SK-N-SH treated with all-trans-retinoic acid at 6 μM for 48 hours (cell line): Measurements from ENCODE around the gene GNPTG.

Source experiments
- ATAC-seq: fragments of 200-7000 bp; cut with Tn5 transposase; 3 replicates; pipeline ENCODE4 v1.9.1; 2020; ENCODE audit warnings: mild to moderate bottlenecking, moderate library complexity
- ARNTL ChIP-seq: fragments of 450-650 bp; formaldehyde crosslinking; IDR thresholded peaks from 2 replicates; pipeline ENCODE4 v1.5.0; 2020; ENCODE audit warnings: low read depth, mild to moderate bottlenecking, moderate library complexity, borderline replicate concordance
- BACH2 ChIP-seq: fragments of 250-450 bp; sonication (Bioruptor Pico); IDR thresholded peaks from 2 replicates; pipeline ENCODE4 v1.9.0; 2021; ENCODE audit warnings: mild to moderate bottlenecking, borderline replicate concordance
- CREB5 ChIP-seq: fragments of 250-450 bp; sonication (Bioruptor Pico); IDR thresholded peaks from 2 replicates; pipeline ENCODE4 v1.5.1; 2020; ENCODE audit warnings: low read depth, mild to moderate bottlenecking, moderate library complexity
- CSRNP3 ChIP-seq: fragments of 250-450 bp; sonication (Bioruptor Pico); IDR thresholded peaks from 2 replicates; pipeline ENCODE4 v1.5.1; 2021; ENCODE audit warnings: mild to moderate bottlenecking, moderate library complexity
- ESRRG ChIP-seq: fragments of 250-450 bp; sonication (Bioruptor Pico); IDR thresholded peaks from 2 replicates; pipeline ENCODE4 v1.6.1; 2021; ENCODE audit warnings: mild to moderate bottlenecking
- GLIS3 ChIP-seq: fragments of 250-450 bp; sonication (Bioruptor Pico); IDR thresholded peaks from 2 replicates; pipeline ENCODE4 v1.5.0; 2020; ENCODE audit warnings: mild to moderate bottlenecking, moderate library complexity
- ISL1 ChIP-seq: fragments of 250-450 bp; sonication (Bioruptor Pico); IDR thresholded peaks from 2 replicates; pipeline ENCODE4 v2.1.2; 2022; ENCODE audit warnings: mild to moderate bottlenecking, moderate library complexity
- OSR1 ChIP-seq: fragments of 250-450 bp; sonication (Bioruptor Pico); IDR thresholded peaks from 2 replicates; pipeline ENCODE4 v1.8.0; 2022; ENCODE audit warnings: moderate library complexity, mild to moderate bottlenecking, inconsistent platforms
- PATZ1 ChIP-seq: fragments of 250-450 bp; sonication (Bioruptor Pico); IDR thresholded peaks from 2 replicates; pipeline ENCODE4 v1.8.0; 2020; ENCODE audit warnings: mild to moderate bottlenecking, moderate library complexity, borderline replicate concordance
- RARB ChIP-seq: fragments of 250-450 bp; sonication (Bioruptor Pico); IDR thresholded peaks from 2 replicates; pipeline ENCODE4 v1.8.0; 2021; ENCODE audit warnings: mild to moderate bottlenecking, moderate library complexity
- SNAI2 ChIP-seq: fragments of 250-450 bp; sonication (Bioruptor Pico); IDR thresholded peaks from 2 replicates; pipeline ENCODE4 v1.5.0; 2020; ENCODE audit warnings: mild to moderate bottlenecking, moderate library complexity
- TCF4 ChIP-seq: fragments of 250-450 bp; sonication (Bioruptor Pico); IDR thresholded peaks from 2 replicates; pipeline ENCODE4 v1.8.0; 2021; ENCODE audit warnings: mild to moderate bottlenecking, moderate library complexity, borderline replicate concordance
- TOX ChIP-seq: fragments of 250-450 bp; sonication (Bioruptor Pico); IDR thresholded peaks from 2 replicates; pipeline ENCODE4 v1.8.0; 2021; ENCODE audit warnings: mild to moderate bottlenecking, moderate library complexity, borderline replicate concordance
- TSHZ2 ChIP-seq: fragments of 250-450 bp; sonication (Bioruptor Pico); IDR thresholded peaks from 2 replicates; pipeline ENCODE4 v1.5.0; 2020; ENCODE audit warnings: mild to moderate bottlenecking, moderate library complexity
- ZC3H10 ChIP-seq: fragments of 250-450 bp; sonication (Bioruptor Pico); IDR thresholded peaks from 2 replicates; pipeline ENCODE4 v1.5.1; 2021; ENCODE audit warnings: mild to moderate bottlenecking, moderate library complexity
- ZFP3 ChIP-seq: fragments of 250-450 bp; sonication (Bioruptor Pico); IDR thresholded peaks from 2 replicates; pipeline ENCODE4 v1.5.0; 2020; ENCODE audit warnings: mild to moderate bottlenecking, moderate library complexity
- ZFP30 ChIP-seq: fragments of 450-650 bp; formaldehyde crosslinking; IDR thresholded peaks from 2 replicates; pipeline ENCODE4 v1.5.0; 2022; ENCODE audit warnings: mild to moderate bottlenecking, moderate library complexity
- ZNF565 ChIP-seq: fragments of 450-650 bp; formaldehyde crosslinking; conservative IDR thresholded peaks from 2 replicates; pipeline ENCODE4 v1.5.0; 2020; ENCODE audit warnings: low read depth, mild to moderate bottlenecking, moderate library complexity
- ZNF70 ChIP-seq: fragments of 450-650 bp; formaldehyde crosslinking; IDR thresholded peaks from 2 replicates; pipeline ENCODE4 v1.5.0; 2020; ENCODE audit warnings: mild to moderate bottlenecking, moderate library complexity
- ZNF8 ChIP-seq: fragments of 450-650 bp; formaldehyde crosslinking; IDR thresholded peaks from 2 replicates; pipeline ENCODE4 v1.5.0; 2020; ENCODE audit warnings: mild to moderate bottlenecking, moderate library complexity

Gene GNPTG

GRCh38 chr16:1308036-1308976 lies 43.4 kb upstream of the GNPTG start:
- peak; percentile 23; the same call in 2 of the 3 replicates for ATAC-seq
- TF ChIP-seq TSHZ2 (CRISPR knock-in tag) (0 out of 2 replicates have a peak, but pooled peaks have one; percentile 24), ZFP3 (CRISPR knock-in tag) (no peak)
- TF ChIP-seq, all 23 proteins: peak for 1

GRCh38 chr16:1308977-1309885 lies 42.5 kb upstream of the GNPTG start, which contains the start of gene UBE2I:
Gene UBE2I (plus strand): TSS chr16:1309636. CDS start chr16:1314031, 4,395 bp downstream.
- TF ChIP-seq GLIS3 (CRISPR knock-in tag) (no peak), BACH2 (CRISPR knock-in tag) (no peak), RARB (CRISPR knock-in tag) (no peak)
- peak; percentile 91 for ATAC-seq

- TF ChIP-seq PATZ1 (peak; percentile 59; the same call in 1 of the 2 replicates), SNAI2 (no peak)
- TF ChIP-seq, all 23 proteins: peak for 1
- ATAC-seq: no peak
Measured at GRCh38 chr16:1309888-1310831, 41.6 kb upstream of the GNPTG start.

GRCh38 chr16:1310832-1311200 lies 40.9 kb upstream of the GNPTG start:
- TF ChIP-seq TCF4 (CRISPR knock-in tag) (no peak), OSR1 (CRISPR knock-in tag) (no peak), ZNF70 (CRISPR knock-in tag) (no peak), CSRNP3 (CRISPR knock-in tag) (no peak), CREB5 (CRISPR knock-in tag) (no peak), BACH2 (CRISPR knock-in tag) (no peak), ARNTL (CRISPR knock-in tag) (no peak), ZNF8 (no peak), TOX (no peak), GLIS3 (CRISPR knock-in tag) (no peak), TSHZ2 (CRISPR knock-in tag) (no peak), RARB (CRISPR knock-in tag) (no peak), SNAI2 (no peak), ISL1 (CRISPR knock-in tag) (no peak), ZFP3 (CRISPR knock-in tag) (no peak), ZC3H10 (no peak), ZNF565 (CRISPR knock-in tag) (no peak), ESRRG (no peak), ZFP30 (CRISPR knock-in tag) (no peak)
- peak; percentile 12 for ATAC-seq
